Measurements from ENCODE around the gene GPR89B. TPM values are rescaled to one million over a fixed set of nuclear protein-coding genes. Genes with fewer than 3 reads are reported as not detected.
"Not testable (repeated sequence)": the region's sequence is repeated elsewhere in the genome, so short reads cannot be mapped to it uniquely, and the experiment has no call there.

Gene GPR89B
- total RNA-seq, 1 donor from 2014 or later = 8.0 TPM

- ATAC-seq; intact Hi-C loops (cut with DNase I); DNase-seq (ENCODE audit: missing footprints): not testable (repeated sequence)
These were observed 85.2 kb downstream of the GPR89B start for GRCh38 chr1:148013177-148014144.

- not testable (repeated sequence) for ATAC-seq
These were observed 86.3 kb downstream of the GPR89B start for GRCh38 chr1:148014289-148015200.

GRCh38 chr1:148024918-148025317 is 96.7 kb downstream of the GPR89B start:
- ATAC-seq; intact Hi-C loops (cut with DNase I); DNase-seq (ENCODE audit: missing footprints): not testable (repeated sequence)

More at GRCh38 chr1:148014289-148015200, 86.3 kb downstream of the GPR89B start:
- intact Hi-C loops (cut with DNase I); DNase-seq (ENCODE audit: missing footprints): not testable (repeated sequence)

GRCh38 chr1:148027004-148027403 is 98.8 kb downstream of the GPR89B start:
- intact Hi-C loops (cut with DNase I); ATAC-seq; DNase-seq (ENCODE audit: missing footprints): not testable (repeated sequence)

- ATAC-seq; DNase-seq (ENCODE audit: missing footprints); intact Hi-C loops (cut with DNase I): not testable (repeated sequence)
These were observed 104.0 kb downstream of the GPR89B start for GRCh38 chr1:148032247-148032646.

- DNase-seq (ENCODE audit: missing footprints); intact Hi-C loops (cut with DNase I): not testable (repeated sequence)
- peak; percentile 63 for ATAC-seq
These were observed 104.5 kb downstream of the GPR89B start for GRCh38 chr1:148032690-148033089.

- ATAC-seq = not testable (repeated sequence)
These were observed 104.9 kb downstream of the GPR89B start for GRCh38 chr1:148033147-148033546.

GRCh38 chr1:148037850-148038461 is 109.7 kb downstream of the GPR89B start:
- DNase-seq (ENCODE audit: missing footprints); ATAC-seq; intact Hi-C loops (cut with DNase I): not testable (repeated sequence)

More at GRCh38 chr1:148033147-148033546, 104.9 kb downstream of the GPR89B start:
- intact Hi-C loops (cut with DNase I); DNase-seq (ENCODE audit: missing footprints): not testable (repeated sequence)

GRCh38 chr1:148038462-148039333 is 110.5 kb downstream of the GPR89B start:
- DNase-seq (ENCODE audit: missing footprints); intact Hi-C loops (cut with DNase I): not testable (repeated sequence)
- ATAC-seq = peak; percentile 91

Other genes starting within 250 kb of the GPR89B start
- gene GJA5, start 167.8 kb upstream of the GPR89B start, total RNA-seq = 11.3 TPM
- not detected for gene GJA8, start 25.6 kb upstream of the GPR89B start, total RNA-seq
- gene NBPF11, start 223.9 kb downstream of the GPR89B start, total RNA-seq = 3.4 TPM

Data from Right ventricle myocardium inferior (tissue), 1 donor.